Sigmoid colon (tissue), 7 donors: ENCODE measurements around the gene ANKRD1. TPM values are rescaled to one million over a fixed set of nuclear protein-coding genes. Genes with fewer than 3 reads are reported as not detected.

Experiments used
- DNase-seq: peaks from one replicate; pipeline ENCODE4 v3.0.0-alpha.2; 2019
- H3K27ac ChIP-seq, 4 donors: fragments of 200-600 bp; sonication (generic); one replicate each; pipeline ENCODE4 v1.5.1; 2016 to 2019; ENCODE audit warnings: mild to moderate bottlenecking in 1 of 4
- H3K27me3 ChIP-seq, 3 donors: fragments of 200-600 bp; sonication (generic); one replicate each; pipeline ENCODE4 v1.5.1; 2019; ENCODE audit warnings: mild to moderate bottlenecking in 1 of 3
- H3K36me3 ChIP-seq, 4 donors: fragments of 200-600 bp; sonication (generic); one replicate each; pipeline ENCODE4 v1.5.1; 2016 to 2019
- H3K4me1 ChIP-seq, 4 donors: fragments of 200-600 bp; sonication (generic); one replicate each; pipeline ENCODE4 v1.5.1; 2017 to 2019
- H3K4me3 ChIP-seq, 4 donors: fragments of 200-600 bp; sonication (generic); one replicate each; pipeline ENCODE4 v1.5.1; 2017 to 2019; ENCODE audit warnings: mild to moderate bottlenecking in 2 of 4, moderate library complexity in 1 of 4
- H3K9me3 ChIP-seq, 4 donors: fragments of 200-600 bp in 3 of 4; sonication (generic) in 3 of 4; one replicate each; pipeline versions ENCODE4 v1.5.1 to v1.6.1; 2013 to 2019
- EP300 ChIP-seq, 4 donors: sonication (generic); formaldehyde crosslinking; IDR thresholded peaks; one replicate each; pipeline ENCODE4 v1.6.1; 2017; ENCODE audit warnings: antibody characterized with exemption in 4 of 4
- POLR2A ChIP-seq, 2 donors: fragments of 450-650 bp; IDR thresholded peaks; one replicate each; pipeline ENCODE4 v1.6.1; 2016; ENCODE audit warnings: antibody characterized with exemption in 2 of 2, mild to moderate bottlenecking in 2 of 2, moderate library complexity in 2 of 2
- POLR2AphosphoS5 ChIP-seq, 4 donors: sonication (generic); formaldehyde crosslinking; IDR thresholded peaks; one replicate each; pipeline ENCODE4 v1.6.1; 2017; ENCODE audit warnings: antibody characterized with exemption in 4 of 4
- WGBS, 2 donors: extraction: QIAGEN DNeasy Blood & Tissue Kit; methylation state at CpG; one replicate each; pipeline ENCODE4 v1.1.7; 2013; 5-methylcytosine and 5-hydroxymethylcytosine counted together
- intact Hi-C: fragments of 100-400 bp; cut with DNase I; formaldehyde crosslinking; loops from one replicate; pipeline ENCODE4 v1.15.1; 2023
- polyA plus RNA-seq, 3 donors: library from polyadenylated mRNA; stranded (reverse); fragments of 200-250 nt; gene quantifications; one replicate each; pipeline ENCODE4 v1.2.3, GENCODE V29; 2013
- total RNA-seq, 4 donors: library from RNA; depleted of rRNA; stranded (reverse); fragments of >200 nt; gene quantifications; one replicate each; pipeline ENCODE4 v1.1.0, GENCODE V29; 2016
- TF ChIP-seq, protein P1 (sequence below), 4 experiments: fragments of 450-650 bp in 3 of 4; fragments of 200-600 bp in 1 of 4; IDR thresholded peaks; one replicate each; pipeline ENCODE4 v1.5.1; 2016 to 2019; ENCODE audit warnings: antibody characterized with exemption in 4 of 4, mild to moderate bottlenecking in 3 of 4, moderate library complexity in 2 of 4
- donor health status: healthy with polysubstance abuse.
- donor health status: Bipolar disorder and iron deficiency.
- donor health status: healthy.

Gene ANKRD1
- total and polyA plus RNA-seq, 7 donors, result 2.4 to 8.4 (median 2.5) TPM; not detected in 4

DNA sequence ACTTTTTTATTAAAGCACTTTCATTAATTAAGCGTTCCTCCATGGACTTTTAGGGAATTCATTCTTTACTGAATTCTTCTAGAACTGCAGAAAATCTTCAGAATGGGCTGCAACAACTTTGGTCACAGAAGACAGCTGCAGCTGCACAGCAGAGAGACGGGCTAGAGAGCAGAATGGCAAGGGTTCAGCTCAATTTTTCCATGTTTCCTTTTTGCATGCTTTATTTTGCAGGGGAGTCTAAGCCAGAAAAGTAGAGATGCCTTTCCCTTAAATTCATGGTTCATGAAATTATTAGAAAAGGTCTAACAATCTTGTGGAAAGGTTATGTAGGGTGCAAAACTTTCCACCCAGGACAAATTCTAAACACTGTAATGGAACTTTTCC is 15.4 kb upstream of the ANKRD1 start:
- intact Hi-C loops, result no loop called here
- 77 to 81% methylated on average over 2 of the region's 2 CpGs for WGBS, 2 donors

DNA sequence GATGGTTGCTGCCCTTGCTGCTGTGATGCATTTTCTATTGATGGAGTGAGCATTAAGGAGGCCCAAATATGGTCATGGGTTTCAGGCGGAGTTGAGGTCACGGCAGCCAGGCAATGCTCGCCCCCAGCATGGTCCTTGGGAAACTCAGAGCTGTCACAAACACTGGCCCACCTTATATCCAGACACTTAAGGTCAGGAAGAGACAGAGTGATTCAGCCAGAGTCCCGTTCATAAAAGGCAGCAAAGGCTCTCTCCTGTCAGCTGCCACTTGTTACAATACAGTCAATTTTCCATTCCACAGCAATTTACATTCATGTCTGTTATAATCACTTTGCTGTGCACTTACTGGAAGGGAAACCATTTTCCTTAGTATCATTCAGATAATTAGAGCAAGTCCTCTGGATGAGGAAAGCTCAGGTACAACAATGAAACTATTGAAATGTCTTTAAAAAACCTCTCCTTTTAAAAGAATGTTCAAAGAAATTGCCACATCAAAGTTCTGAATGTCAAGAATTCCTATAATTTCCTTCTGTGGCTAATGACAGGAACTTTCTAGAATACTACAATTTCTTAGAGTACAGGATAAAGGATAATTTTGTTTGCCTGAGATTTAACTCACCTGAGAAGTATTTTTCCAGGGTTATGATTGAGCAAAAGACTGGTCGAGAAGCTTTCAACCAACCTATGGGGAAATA is 14.8 kb upstream of the ANKRD1 start:
- H3K4me3 ChIP-seq, result no peak overlapping the region
- no peaks in the 10 kb centered on the region for H3K9me3 ChIP-seq
- DNase-seq, result no peak
- intact Hi-C loops, result no loop called here
- TF ChIP-seq POLR2AphosphoS5 (IDR thresholded peaks at IDR 0.05) (no peak), EP300 (IDR thresholded peaks at IDR 0.05) (no peak), POLR2A (IDR thresholded peaks at IDR 0.05) (no peak)
- TF ChIP-seq, protein P1, sequence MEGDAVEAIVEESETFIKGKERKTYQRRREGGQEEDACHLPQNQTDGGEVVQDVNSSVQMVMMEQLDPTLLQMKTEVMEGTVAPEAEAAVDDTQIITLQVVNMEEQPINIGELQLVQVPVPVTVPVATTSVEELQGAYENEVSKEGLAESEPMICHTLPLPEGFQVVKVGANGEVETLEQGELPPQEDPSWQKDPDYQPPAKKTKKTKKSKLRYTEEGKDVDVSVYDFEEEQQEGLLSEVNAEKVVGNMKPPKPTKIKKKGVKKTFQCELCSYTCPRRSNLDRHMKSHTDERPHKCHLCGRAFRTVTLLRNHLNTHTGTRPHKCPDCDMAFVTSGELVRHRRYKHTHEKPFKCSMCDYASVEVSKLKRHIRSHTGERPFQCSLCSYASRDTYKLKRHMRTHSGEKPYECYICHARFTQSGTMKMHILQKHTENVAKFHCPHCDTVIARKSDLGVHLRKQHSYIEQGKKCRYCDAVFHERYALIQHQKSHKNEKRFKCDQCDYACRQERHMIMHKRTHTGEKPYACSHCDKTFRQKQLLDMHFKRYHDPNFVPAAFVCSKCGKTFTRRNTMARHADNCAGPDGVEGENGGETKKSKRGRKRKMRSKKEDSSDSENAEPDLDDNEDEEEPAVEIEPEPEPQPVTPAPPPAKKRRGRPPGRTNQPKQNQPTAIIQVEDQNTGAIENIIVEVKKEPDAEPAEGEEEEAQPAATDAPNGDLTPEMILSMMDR (IDR thresholded peaks at IDR 0.05), result no peak
- peaks cover 0 to 13% (median 4%) of the 10 kb centered on the region in 4 donors for H3K4me1 ChIP-seq
- H3K27ac ChIP-seq, result peak overlapping the region in 1 of 4 donors; percentile 54
- no peaks in the 10 kb centered on the region for H3K36me3 ChIP-seq
- no peaks in the 10 kb centered on the region for H3K27me3 ChIP-seq
- WGBS, 2 donors, result 68 to 69% methylated on average over 5 of the region's 5 CpGs

More for the DNA sequence above, 15.4 kb upstream of the ANKRD1 start:
- H3K9me3 ChIP-seq, result no peaks in the 10 kb centered on the region
- no peaks in the 10 kb centered on the region for H3K27me3 ChIP-seq
- TF ChIP-seq POLR2AphosphoS5 (IDR thresholded peaks at IDR 0.05) (no peak), POLR2A (IDR thresholded peaks at IDR 0.05) (no peak), EP300 (IDR thresholded peaks at IDR 0.05) (no peak)
- TF ChIP-seq, protein P1 (IDR thresholded peaks at IDR 0.05), result no peak
- no peaks in the 10 kb centered on the region for H3K36me3 ChIP-seq
- H3K4me1 ChIP-seq, result peaks cover 0 to 7% (median under 1%) of the 10 kb centered on the region in 4 donors
- no peak for DNase-seq
- H3K27ac ChIP-seq, result peak overlapping the region in 1 of 4 donors; percentile 54
- H3K4me3 ChIP-seq, result no peak overlapping the region

DNA sequence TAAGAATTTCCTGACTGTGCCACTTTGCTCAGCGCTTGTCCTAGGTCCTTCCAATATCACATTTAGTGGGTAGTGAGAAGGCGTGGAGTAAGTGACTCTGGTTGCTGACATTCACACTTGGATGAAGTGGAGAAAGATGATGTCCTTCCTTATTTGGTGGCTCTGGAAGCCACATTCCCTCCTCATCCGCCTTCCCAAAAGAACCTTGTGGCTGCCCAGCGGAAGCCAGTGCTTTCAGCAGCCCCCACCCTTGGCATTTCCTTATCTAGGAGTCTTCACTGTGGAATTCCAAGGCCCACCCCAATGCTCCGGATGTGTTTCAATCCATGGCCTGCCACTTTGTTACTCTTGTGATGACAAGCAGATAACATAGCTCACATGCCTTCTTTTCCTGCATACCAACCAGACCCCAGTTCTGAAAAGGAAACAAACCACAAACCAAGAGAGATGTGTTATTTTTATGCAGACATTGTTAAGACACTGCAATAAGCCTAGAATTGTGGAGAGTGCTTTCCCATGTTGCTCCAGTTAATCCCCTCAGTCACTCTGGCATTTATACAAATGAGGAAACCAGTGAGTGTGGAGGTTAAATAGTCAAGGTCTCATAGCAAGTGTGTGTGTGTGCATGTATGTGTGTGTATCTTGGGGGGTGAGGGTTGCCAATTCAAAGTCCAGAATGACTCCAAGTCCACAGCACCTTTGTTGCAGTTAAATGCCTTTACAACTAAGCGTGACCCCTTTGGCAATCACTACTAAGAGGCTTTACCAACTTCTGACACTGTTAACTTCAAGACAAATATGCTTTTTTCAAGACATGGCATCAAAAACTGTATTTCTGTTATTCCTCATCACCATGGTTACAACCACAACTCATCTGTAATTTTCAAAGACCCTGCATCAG is 10.3 kb upstream of the ANKRD1 start:
- 58 to 59% methylated on average over 6 of the region's 6 CpGs for WGBS, 2 donors
- no peak for DNase-seq
- Histone ChIP-seq H3K4me1 (peaks cover 0 to 28% (median 15%) of the 10 kb centered on the region in 4 donors), H3K4me3 (no peak overlapping the region), H3K9me3 (no peaks in the 10 kb centered on the region), H3K27ac (peak overlapping the region; percentile 38 to 73 (median 48)), H3K36me3 (no peaks in the 10 kb centered on the region), H3K27me3 (no peaks in the 10 kb centered on the region)
- intact Hi-C loops, result no loop called here
- TF ChIP-seq, protein P1 (IDR thresholded peaks at IDR 0.05), result no peak
- TF ChIP-seq POLR2A (IDR thresholded peaks at IDR 0.05) (no peak), POLR2AphosphoS5 (IDR thresholded peaks at IDR 0.05) (no peak)

DNA sequence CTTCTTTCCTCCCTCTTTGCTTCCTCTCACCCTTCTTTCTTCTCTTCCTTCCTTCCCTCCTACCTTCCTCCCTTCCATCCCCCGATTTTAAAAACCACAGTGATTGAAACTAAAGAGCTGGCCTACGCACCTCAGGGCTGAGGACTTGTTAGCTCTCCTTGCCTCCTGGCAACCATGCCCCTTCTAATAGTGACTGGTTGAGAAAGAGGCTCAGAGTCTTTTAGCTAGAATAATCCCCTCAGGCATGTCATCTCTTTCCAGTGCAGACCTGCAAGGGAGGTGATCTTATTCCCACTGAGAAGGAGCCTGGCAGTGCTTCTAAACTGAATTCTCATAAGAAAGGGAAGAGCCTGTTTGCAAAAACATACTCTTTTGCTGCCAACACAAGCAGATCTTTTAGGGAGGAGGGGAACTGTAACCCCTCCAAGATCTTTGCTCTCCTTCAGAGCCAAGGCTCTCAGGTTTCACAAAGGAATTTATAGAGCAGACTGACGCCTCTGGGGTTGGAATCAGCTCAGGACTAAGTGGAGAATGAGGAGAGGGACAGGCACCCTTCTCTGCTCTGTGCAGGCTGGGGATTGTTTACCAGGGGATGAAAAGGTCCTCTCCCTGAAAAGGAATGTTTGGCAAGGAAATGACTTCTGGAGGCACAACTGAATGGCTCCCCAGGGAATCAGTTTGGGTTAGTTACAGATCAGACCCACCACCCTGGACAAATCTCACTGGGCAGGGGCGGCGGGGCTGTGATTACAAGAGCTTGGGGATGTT is 9.4 kb upstream of the ANKRD1 start:
- 49 to 51% methylated on average over 5 of the region's 5 CpGs for WGBS, 2 donors
- H3K27ac ChIP-seq, result peak overlapping the region; percentile 38 to 73 (median 48)
- no peak for DNase-seq
- H3K27me3 ChIP-seq, result no peaks in the 10 kb centered on the region
- no peaks in the 10 kb centered on the region for H3K36me3 ChIP-seq
- no peaks in the 10 kb centered on the region for H3K9me3 ChIP-seq
- TF ChIP-seq POLR2A (IDR thresholded peaks at IDR 0.05) (no peak), EP300 (IDR thresholded peaks at IDR 0.05) (no peak), POLR2AphosphoS5 (IDR thresholded peaks at IDR 0.05) (no peak)
- TF ChIP-seq, protein P1 (IDR thresholded peaks at IDR 0.05), result no peak
- no peak overlapping the region for H3K4me3 ChIP-seq
- intact Hi-C loops, result no loop called here
- peaks cover 0 to 23% (median 15%) of the 10 kb centered on the region in 4 donors for H3K4me1 ChIP-seq
